Lung (tissue), 12 donors: ENCODE results near the gene CLEC4F. TPM values are rescaled to one million over a fixed set of nuclear protein-coding genes. Genes with fewer than 3 reads are reported as not detected.

Experiments used
- ATAC-seq: fragments of 200-7000 bp; cut with Tn5 transposase; one replicate; pipeline ENCODE4 v1.9.1; 2020; ENCODE audit warnings: moderate number of reproducible peaks; ENCODE audit not compliant: insufficient read depth, low FRiP score
- DNase-seq, 3 donors: peaks; one replicate each; pipeline ENCODE4 v3.0.0-alpha.2; 2013 to 2017
- H3K27ac ChIP-seq, 2 donors: one replicate each; pipeline ENCODE4 v1.5.1; 2013; ENCODE audit warnings: mild to moderate bottlenecking in 2 of 2, moderate library complexity in 2 of 2, control low read depth in 1 of 2, inconsistent platforms in 1 of 2, low read depth in 1 of 2, low read length in 1 of 2
- H3K27me3 ChIP-seq, 3 donors: one replicate each; pipeline ENCODE4 v1.5.1; 2013; ENCODE audit warnings: low read length in 2 of 3; ENCODE audit not compliant: control insufficient read depth in 3 of 3, insufficient read depth in 3 of 3
- H3K36me3 ChIP-seq, 4 donors: one replicate each; pipeline ENCODE4 v1.5.1; 2013; ENCODE audit warnings: low read length in 4 of 4, mild to moderate bottlenecking in 1 of 4, moderate library complexity in 1 of 4; ENCODE audit not compliant: control insufficient read depth in 4 of 4, insufficient read depth in 4 of 4
- H3K4me1 ChIP-seq, 5 donors: one replicate each; pipeline ENCODE4 v1.5.1; 2013; ENCODE audit warnings: low read length in 5 of 5, mild to moderate bottlenecking in 2 of 5, moderate library complexity in 1 of 5; ENCODE audit not compliant: control insufficient read depth in 5 of 5, insufficient read depth in 5 of 5
- H3K4me3 ChIP-seq: one replicate; pipeline ENCODE4 v1.5.1; 2013; ENCODE audit warnings: mild to moderate bottlenecking, control low read depth, moderate library complexity
- H3K9ac ChIP-seq, 2 donors: one replicate each; pipeline ENCODE4 v1.5.1; 2013; ENCODE audit warnings: low read length in 2 of 2, control low read depth in 1 of 2; ENCODE audit not compliant: insufficient read depth in 1 of 2
- H3K9me3 ChIP-seq, 4 donors: one replicate each; pipeline ENCODE4 v1.5.1; 2013; ENCODE audit warnings: low read length in 3 of 4, mild to moderate bottlenecking in 1 of 4, moderate library complexity in 1 of 4; ENCODE audit not compliant: control insufficient read depth in 4 of 4, insufficient read depth in 3 of 4
- CTCF ChIP-seq: IDR thresholded peaks from 2 replicates; pipeline ENCODE4 v1.5.1; 2012; ENCODE audit warnings: mild to moderate bottlenecking; ENCODE audit errors: control extremely low read depth, extremely low read depth
- WGBS, 2 donors: extraction: QIAGEN DNeasy Blood & Tissue Kit; methylation state at CpG; one replicate each; pipeline ENCODE4 v1.1.7; 2013; 5-methylcytosine and 5-hydroxymethylcytosine counted together
- polyA plus RNA-seq, 2 donors: library from polyadenylated mRNA; stranded (reverse); fragments of 200-250 nt; gene quantifications; one replicate each; pipeline ENCODE4 v1.2.1, GENCODE V29; 2013
- total RNA-seq, 2 donors: library from RNA; depleted of rRNA in 1 of 2; stranded (reverse); fragments of >200 nt in 1 of 2; gene quantifications; one replicate each; pipeline ENCODE4 v1.2.1, GENCODE V29; 2014 to 2021
- donor health status: control.
- donor health status: control.
- donor health status: Bipolar disorder and iron deficiency.
- donor health status: healthy.
- donor health status: DM: yes; HTN: yes; CAD: no.

The CLEC4F gene
- total and polyA plus RNA-seq, 4 donors: 0.31 to 0.58 (median 0.37) TPM

- no peaks in the 10 kb centered on the region for H3K4me1 ChIP-seq
- no peaks in the 10 kb centered on the region for H3K36me3 ChIP-seq
- WGBS, 2 donors: 82 to 87% methylated on average over 3 of the region's 3 CpGs
- H3K27me3 ChIP-seq: peaks cover 0 to 4% (median 3%) of the 10 kb centered on the region in 3 donors
- no peak overlapping the region for H3K4me3 ChIP-seq
- no peak for DNase-seq
- no peak overlapping the region for H3K9ac ChIP-seq
- no peak for ATAC-seq
- H3K9me3 ChIP-seq: no peaks in the 10 kb centered on the region
- no peak overlapping the region for H3K27ac ChIP-seq
- TF ChIP-seq CTCF: no peak
Measured at GRCh38 chr2:70817284-70817954, 3.0 kb downstream of the CLEC4F start.

GRCh38 chr2:70816726-70817125 is 3.7 kb downstream of the CLEC4F start:
- Histone ChIP-seq H3K9me3 (no peaks in the 10 kb centered on the region), H3K4me1 (no peaks in the 10 kb centered on the region), H3K4me3 (no peak overlapping the region), H3K36me3 (no peaks in the 10 kb centered on the region), H3K27me3 (peaks cover 0 to 4% (median 3%) of the 10 kb centered on the region in 3 donors), H3K9ac (no peak overlapping the region), H3K27ac (no peak overlapping the region)
- ATAC-seq: no peak
- WGBS, 2 donors: 76 to 89% methylated on average over 5 of the region's 5 CpGs
- peak in 2 of 3 donors; percentile 12 to 17 for DNase-seq
- TF ChIP-seq CTCF: no peak

- H3K9me3 ChIP-seq: no peaks in the 10 kb centered on the region
- peaks cover 0 to 2% (median 0%) of the 10 kb centered on the region in 5 donors for H3K4me1 ChIP-seq
- ATAC-seq: no peak
- 91 to 95% methylated on average over 12 of the region's 12 CpGs for WGBS, 2 donors
- no peak for TF ChIP-seq CTCF
- no peak overlapping the region for H3K4me3 ChIP-seq
- H3K36me3 ChIP-seq: no peaks in the 10 kb centered on the region
- no peaks in the 10 kb centered on the region for H3K27me3 ChIP-seq
- DNase-seq: no peak
- no peak overlapping the region for H3K27ac ChIP-seq
- no peak overlapping the region for H3K9ac ChIP-seq
Measured at GRCh38 chr2:70808983-70809958, 11.1 kb downstream of the CLEC4F start.
